HG03103 (cell line): ENCODE results near the gene CALML6.

Source experiments
- ATAC-seq: cut with Tn5 transposase; IDR thresholded peaks from one replicate; pipeline ENCODE4 v1.9.1; 2021; ENCODE audit warnings: low read depth; ENCODE audit not compliant: unreplicated experiment

Gene CALML6

DNA sequence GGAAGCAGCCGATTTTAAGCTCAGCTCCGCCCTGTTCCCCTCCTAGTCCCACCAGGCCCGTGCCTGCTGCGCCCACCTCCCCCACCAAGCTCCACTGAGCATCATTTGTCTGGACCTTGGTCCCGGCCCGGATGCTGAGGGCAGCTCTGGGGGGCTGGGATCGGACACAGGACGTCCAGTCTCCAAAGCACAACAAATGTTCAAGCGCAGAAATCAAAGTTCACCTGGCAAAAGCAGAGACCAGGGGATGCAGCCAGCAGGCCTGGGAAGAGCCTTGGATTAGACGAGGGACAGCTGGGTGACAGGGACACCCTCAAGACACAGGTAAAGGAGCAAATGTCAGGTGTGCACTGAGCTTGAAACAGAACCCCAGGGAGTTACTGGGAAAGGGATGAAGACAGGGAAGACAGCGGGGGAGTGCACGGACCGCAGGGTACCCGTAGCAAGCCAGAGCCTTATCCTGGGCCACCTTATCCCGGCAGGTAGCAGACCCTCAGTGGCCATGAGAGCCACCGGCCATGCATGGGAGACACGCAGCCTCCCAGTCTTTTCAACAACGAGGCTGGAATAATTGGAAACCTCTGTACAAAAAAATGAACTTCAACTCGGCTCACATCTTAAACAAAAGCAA is 26.3 kb downstream of the CALML6 start:
- no peak for ATAC-seq

DNA sequence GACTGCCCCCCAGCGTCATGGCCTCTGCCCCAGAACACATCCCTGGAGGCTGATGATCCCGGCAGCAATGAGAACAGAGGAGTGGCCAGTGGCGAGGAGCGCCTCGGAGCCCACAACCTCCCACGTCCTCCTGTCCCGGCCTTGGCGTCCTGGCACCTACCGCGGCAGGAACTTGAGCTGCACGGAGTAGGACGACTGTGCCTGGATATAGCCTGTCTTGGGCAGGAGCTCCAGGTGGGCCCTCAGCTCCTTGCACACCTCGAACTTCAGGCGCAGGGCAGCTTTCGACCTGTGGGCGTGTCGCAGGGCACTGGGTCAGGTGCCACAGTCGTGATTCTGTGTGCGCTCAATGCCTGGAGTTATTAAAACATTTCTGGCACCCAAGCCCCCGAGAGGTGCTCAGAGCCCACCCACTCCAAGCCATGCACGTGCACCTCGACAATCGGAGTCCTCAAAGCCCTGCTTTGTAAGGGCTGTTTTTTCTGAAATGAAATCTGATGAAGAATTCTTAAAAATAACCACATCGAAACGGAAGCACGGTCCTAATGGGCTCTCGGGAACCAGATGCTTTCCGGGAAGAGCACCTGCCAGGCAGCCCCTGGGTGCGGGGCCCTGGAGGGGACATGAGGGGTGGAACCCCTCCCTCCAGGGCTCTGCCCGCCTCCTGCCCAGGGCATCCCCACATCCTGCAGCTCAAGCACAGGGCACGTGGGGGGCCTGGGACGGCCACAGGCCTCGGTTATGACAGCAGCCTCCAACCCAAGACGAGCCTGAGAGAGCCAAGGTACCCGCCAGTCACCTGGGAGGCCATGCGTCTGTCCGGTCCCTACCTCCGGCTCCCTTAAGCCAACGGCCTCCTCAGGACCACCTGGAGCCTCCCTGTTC is 27.1 kb downstream of the CALML6 start:
- no peak for ATAC-seq

GRCh38 chr1:1942753-1943656 is 27.9 kb downstream of the CALML6 start:
- no peak for ATAC-seq

DNA sequence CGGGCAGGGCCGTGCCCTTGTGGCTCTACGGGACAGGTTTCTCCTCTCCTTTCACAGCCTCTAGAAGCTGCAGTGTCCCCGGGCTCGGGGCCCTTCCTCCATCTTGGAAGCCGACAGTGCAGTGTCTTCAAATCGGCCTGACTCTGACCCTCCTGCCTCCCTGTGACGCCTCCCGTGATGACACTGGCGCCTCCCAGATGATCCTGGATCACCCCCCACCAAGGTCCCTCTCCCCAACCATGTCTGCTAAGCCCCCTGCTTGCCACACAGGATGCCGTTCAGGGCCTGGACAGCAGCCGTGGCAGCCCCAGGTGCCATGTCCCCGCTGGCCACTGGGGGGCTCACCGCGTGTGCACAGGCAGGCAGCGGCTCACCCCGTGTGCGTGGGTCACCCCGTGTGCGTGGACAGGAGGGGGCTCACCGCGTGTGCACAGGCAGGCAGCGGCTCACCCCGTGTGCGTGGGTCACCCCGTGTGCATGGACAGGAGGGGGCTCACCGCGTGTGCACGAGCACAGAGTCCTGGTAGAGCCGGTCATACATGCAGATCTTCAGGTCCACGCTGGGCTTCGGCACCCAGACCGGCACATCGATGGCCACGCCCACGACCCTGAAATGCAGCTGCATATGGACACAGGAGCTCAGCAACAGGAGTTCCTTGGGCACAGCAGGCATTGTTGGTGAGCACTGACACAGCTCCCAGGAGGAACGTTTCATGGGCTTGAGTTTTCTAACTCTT is 28.9 kb downstream of the CALML6 start:
- no peak for ATAC-seq

- no peak for ATAC-seq
Observed at GRCh38 chr1:1945782-1946393, 30.8 kb downstream of the CALML6 start.

GRCh38 chr1:1946540-1946939 is 31.5 kb downstream of the CALML6 start:
- no peak for ATAC-seq

DNA sequence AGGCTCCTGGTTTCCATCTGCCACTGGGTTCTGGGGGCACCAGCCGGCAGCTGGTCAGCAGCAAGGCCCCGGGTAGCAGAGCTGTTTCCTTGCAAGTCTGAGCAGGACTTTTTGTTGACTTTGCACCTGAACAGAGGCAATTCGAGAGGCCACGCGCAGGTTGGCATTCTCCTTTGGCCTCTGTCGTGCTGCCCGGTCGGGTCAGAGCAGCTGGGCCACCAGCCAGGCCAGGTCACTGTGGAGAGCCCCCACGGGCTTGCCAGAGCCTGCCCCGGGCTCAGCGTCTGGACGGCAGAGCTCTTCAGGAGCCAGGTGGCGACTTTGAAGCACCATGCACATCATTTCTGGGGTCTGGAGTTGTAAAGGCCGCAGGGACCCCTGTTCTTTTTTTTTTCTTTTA is 32.4 kb downstream of the CALML6 start:
- ATAC-seq, result no peak

DNA sequence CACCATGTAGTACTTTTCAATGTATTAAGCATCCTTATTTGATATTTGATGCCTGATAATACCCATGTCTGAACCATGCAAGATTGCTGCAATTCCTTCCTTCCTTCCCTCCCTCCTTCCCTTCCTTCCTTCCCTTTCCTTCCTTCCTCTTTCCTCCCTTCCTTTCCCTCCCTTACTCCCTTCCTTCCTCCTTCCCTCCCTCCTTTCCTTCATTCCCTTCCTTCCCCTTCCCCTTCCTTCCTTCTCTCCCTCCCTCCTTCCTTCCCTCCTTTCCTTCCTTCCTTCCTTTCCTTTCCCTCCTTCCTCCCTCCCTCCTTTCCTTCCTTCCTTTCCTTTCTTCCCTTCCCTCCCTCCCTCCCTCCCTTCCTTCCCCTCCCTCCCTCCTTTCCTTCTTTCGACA is 33.7 kb downstream of the CALML6 start:
- no peak for ATAC-seq

- no peak for ATAC-seq
Observed at GRCh38 chr1:1950940-1951339, 35.9 kb downstream of the CALML6 start.

DNA sequence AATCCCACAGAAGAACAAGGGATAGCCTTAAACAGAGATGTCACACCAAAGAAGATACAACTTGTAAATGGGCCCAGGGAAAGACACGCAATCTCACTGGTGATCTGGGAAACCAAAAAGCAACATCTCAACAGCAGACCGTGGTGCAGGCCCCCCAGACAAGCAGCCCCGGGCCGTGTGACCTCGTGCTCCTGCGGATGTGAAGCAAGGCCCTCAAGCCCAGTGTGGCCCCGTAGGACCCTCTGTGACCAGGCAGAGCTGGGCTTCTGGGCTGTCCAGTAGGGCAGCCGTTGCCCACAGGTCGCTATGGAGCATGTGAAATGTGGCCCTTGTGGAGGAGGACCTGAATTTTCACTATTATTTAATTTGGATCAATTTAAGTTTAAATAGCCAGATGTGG is 39.0 kb downstream of the CALML6 start:
- no peak for ATAC-seq

GRCh38 chr1:1954831-1955441 is 39.9 kb downstream of the CALML6 start:
- no peak for ATAC-seq

- no peak for ATAC-seq
Observed at GRCh38 chr1:1955621-1956094, 40.6 kb downstream of the CALML6 start.

DNA sequence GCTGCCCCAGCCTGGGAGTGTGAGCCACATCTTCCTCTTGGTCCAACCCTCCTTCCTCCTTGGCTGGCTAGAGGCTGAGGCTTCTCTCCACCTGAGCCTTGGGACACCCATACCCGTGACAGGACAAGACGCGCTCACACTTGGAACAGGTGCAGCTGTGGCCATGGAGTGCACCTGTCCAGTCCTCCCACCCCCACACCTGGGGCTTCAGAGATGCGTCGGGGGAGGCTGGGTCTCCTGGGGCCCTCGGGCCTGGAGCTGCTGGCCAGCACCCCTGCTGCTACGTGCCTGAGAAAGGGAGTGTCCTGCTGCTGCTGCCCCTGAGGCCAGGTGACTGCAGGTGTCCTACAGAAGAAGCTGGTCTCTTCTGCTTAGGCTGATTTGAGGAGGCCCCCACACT is 41.0 kb downstream of the CALML6 start:
- ATAC-seq, result no peak

- ATAC-seq, result no peak
Observed at GRCh38 chr1:1956586-1957532, 41.8 kb downstream of the CALML6 start.

GRCh38 chr1:1957533-1957961 is 42.5 kb downstream of the CALML6 start:
- no peak for ATAC-seq

GRCh38 chr1:1958071-1958541 is 43.0 kb downstream of the CALML6 start:
- ATAC-seq, result no peak

- no peak for ATAC-seq
Observed at GRCh38 chr1:1959459-1959839, 44.4 kb downstream of the CALML6 start.

DNA sequence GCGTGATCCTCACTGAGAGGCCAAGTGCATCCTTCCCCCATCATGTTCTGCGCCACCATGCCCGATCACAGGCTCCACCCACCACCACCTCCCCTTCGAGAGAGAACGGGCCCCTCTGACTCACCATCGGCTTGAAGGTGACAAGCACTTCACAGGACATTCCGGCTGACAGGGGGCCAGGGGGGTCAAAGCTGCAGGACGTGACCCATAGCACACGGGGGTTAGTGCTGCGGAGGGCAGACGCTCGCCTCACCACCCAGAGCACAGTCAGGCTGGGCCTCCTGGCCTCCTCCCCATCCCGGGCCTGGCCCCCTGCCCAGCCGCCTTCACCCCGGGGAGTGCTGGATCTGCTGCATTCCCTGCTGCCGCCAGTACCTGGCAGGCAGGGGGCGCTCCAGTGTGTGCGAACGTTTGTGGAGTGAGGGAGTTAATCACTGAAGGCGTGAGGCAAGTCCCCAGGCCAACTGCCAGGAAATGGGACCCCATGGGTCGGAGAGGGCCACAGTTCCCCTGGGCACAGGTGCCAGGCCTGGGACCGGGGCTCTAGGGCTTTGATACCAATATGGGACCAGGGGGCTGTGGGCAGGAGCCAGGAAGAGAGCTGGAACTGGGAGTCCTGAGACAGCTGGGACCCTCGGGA is 44.9 kb downstream of the CALML6 start:
- ATAC-seq, result no peak
